HepG2 (cell line): Measurements from ENCODE around the gene B4GALT5. TPM values are rescaled to one million over a fixed set of nuclear protein-coding genes. Genes with fewer than 3 reads are reported as not detected.

Source experiments
- ATF2 ChIP-seq: sonication (generic); formaldehyde crosslinking; IDR thresholded peaks from 2 replicates; pipeline ENCODE4 v1.4.0; 2020; ENCODE audit warnings: missing genetic modification reagents
- DNMT1 ChIP-seq: sonication (generic); formaldehyde crosslinking; IDR thresholded peaks from 2 replicates; pipeline ENCODE4 v1.5.1; 2020; ENCODE audit warnings: mild to moderate bottlenecking, missing genetic modification reagents
- GPBP1L1 ChIP-seq: sonication (generic); formaldehyde crosslinking; IDR thresholded peaks from 2 replicates; pipeline ENCODE4 v1.5.0; 2020; ENCODE audit warnings: mild to moderate bottlenecking, missing genetic modification reagents
- HMG20A ChIP-seq: IDR thresholded peaks from 2 replicates; pipeline ENCODE4 v1.6.1; 2016; ENCODE audit warnings: borderline replicate concordance
- NFAT5 ChIP-seq: sonication (generic); formaldehyde crosslinking; IDR thresholded peaks from 2 replicates; pipeline ENCODE4 v1.4.0; 2020; ENCODE audit warnings: missing genetic modification reagents
- SOX6 ChIP-seq, 2 experiments: fragments of 450-650 bp in 1 of 2; sonication (generic) in 1 of 2; formaldehyde crosslinking in 1 of 2; IDR thresholded peaks; 2 replicates each; pipeline versions ENCODE4 v1.4.0 to v1.6.1; 2017 to 2020; ENCODE audit warnings: antibody characterized with exemption in 1 of 2, mild to moderate bottlenecking in 1 of 2, missing genetic modification reagents in 1 of 2
- ZGPAT ChIP-seq: IDR thresholded peaks from 2 replicates; pipeline ENCODE4 v1.6.1; 2016; ENCODE audit warnings: mild to moderate bottlenecking
- ZNF549 ChIP-seq: sonication (generic); formaldehyde crosslinking; IDR thresholded peaks from 2 replicates; pipeline ENCODE4 v1.5.0; 2020; ENCODE audit warnings: missing genetic modification reagents
- ZNF607 ChIP-seq: sonication (generic); formaldehyde crosslinking; IDR thresholded peaks from 2 replicates; pipeline ENCODE4 v1.5.1; 2020; ENCODE audit warnings: missing genetic modification reagents, mild to moderate bottlenecking, borderline replicate concordance
- polyA plus RNA-seq, 8 experiments: library from polyadenylated mRNA; depleted of rRNA in 3 of 8; stranded (reverse) in 7 of 8; unstranded in 1 of 8; fragments of >200 nt; fragmentation: Illumina TruSeq in 4 of 8; extraction: Trizol in 4 of 8; gene quantifications; 2 replicates each; pipeline versions ENCODE4 v1.2.1 to v1.2.3, GENCODE V29; 2011 to 2016; ENCODE audit warnings: low read depth in 4 of 8, missing spikeins in 1 of 8, mixed read lengths in 1 of 8; ENCODE audit not compliant: insufficient read depth in 1 of 8
- total RNA-seq, 5 experiments: library from RNA; depleted of rRNA; stranded (reverse); fragments of >200 nt; fragmentation: Illumina TruSeq; extraction: Trizol; gene quantifications; 2 replicates each; pipeline ENCODE4 v1.2.3, GENCODE V29; 2016; ENCODE audit warnings: low read depth in 1 of 5
- TF ChIP-seq, protein P1 (sequence below): sonication (generic); formaldehyde crosslinking; IDR thresholded peaks from 2 replicates; pipeline ENCODE4 v1.8.0; 2022; ENCODE audit warnings: missing genetic modification reagents, mild to moderate bottlenecking, borderline replicate concordance
- TF ChIP-seq, protein P2 (sequence below): sonication (generic); formaldehyde crosslinking; IDR thresholded peaks from 2 replicates; pipeline ENCODE4 v1.5.0; 2020; ENCODE audit warnings: mild to moderate bottlenecking, missing genetic modification reagents

B4GALT5 gene
- total and polyA plus RNA-seq, 2 of the 13 experiments (the other 11 are each of a cell fraction or from before 2014, with no cell fraction given): 27.3 to 30.9 TPM

DNA sequence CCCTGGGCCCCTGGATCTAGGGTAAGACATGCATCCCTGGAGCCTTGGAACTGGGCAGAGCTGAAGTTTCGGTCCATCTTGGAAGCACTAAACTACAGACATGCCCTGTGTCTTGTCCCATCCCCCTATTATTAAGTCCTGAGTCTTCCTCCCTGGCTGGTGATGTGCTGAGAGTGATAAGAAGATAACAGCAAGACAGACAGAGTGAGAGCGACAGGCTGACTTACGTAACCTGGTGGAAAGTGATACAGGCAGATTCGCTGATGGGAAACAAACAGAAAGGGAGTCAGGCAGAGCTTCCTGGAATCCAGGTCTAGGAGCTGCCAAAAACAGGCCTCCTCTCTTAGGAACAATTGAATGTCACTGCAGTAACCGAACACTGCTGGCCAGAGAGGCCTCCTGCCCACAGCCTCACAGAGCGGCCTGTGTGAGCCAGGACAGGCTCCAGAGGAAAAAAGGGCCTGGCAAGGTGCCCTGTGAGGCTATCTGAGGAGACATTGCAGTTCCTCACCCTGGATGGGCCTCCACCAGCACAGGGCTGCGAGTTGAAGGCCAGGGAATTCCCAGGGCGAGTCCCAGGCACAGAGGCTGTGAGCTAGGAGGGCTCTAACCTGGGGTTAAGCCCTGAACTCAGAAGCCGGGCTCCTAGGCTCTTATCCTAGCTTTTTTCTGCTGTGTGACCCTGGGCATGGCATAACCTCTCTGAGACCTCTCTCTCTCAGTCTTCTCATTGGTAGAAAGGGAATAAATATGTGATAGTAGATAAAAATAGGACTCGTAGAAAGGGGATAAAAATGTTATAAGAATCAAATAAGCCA, 34.2 kb upstream of the B4GALT5 start (continued):
- TF ChIP-seq, protein P1, sequence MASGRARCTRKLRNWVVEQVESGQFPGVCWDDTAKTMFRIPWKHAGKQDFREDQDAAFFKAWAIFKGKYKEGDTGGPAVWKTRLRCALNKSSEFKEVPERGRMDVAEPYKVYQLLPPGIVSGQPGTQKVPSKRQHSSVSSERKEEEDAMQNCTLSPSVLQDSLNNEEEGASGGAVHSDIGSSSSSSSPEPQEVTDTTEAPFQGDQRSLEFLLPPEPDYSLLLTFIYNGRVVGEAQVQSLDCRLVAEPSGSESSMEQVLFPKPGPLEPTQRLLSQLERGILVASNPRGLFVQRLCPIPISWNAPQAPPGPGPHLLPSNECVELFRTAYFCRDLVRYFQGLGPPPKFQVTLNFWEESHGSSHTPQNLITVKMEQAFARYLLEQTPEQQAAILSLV: no peak
- 0 out of 2 replicates have a peak, but pooled peaks have one; percentile 44 for TF ChIP-seq ATF2 (CRISPR knock-in tag)
- TF ChIP-seq NFAT5 (CRISPR knock-in tag): no peak
- TF ChIP-seq ZNF549 (CRISPR knock-in tag): no peak
- TF ChIP-seq, protein P2, sequence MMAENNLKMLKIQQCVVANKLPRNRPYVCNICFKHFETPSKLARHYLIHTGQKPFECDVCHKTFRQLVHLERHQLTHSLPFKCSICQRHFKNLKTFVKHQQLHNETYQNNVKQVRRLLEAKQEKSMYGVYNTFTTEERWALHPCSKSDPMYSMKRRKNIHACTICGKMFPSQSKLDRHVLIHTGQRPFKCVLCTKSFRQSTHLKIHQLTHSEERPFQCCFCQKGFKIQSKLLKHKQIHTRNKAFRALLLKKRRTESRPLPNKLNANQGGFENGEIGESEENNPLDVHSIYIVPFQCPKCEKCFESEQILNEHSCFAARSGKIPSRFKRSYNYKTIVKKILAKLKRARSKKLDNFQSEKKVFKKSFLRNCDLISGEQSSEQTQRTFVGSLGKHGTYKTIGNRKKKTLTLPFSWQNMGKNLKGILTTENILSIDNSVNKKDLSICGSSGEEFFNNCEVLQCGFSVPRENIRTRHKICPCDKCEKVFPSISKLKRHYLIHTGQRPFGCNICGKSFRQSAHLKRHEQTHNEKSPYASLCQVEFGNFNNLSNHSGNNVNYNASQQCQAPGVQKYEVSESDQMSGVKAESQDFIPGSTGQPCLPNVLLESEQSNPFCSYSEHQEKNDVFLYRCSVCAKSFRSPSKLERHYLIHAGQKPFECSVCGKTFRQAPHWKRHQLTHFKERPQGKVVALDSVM: peak; percentile 87
- no peak for TF ChIP-seq ZNF607 (CRISPR knock-in tag)
- 0 out of 2 replicates have a peak, but pooled peaks have one; percentile 23 for TF ChIP-seq ZGPAT
- TF ChIP-seq SOX6 (IDR thresholded peaks at IDR 0.05): no peak
- peak; percentile 61 for TF ChIP-seq SOX6 (CRISPR knock-in tag; IDR thresholded peaks at IDR 0.05)
- TF ChIP-seq GPBP1L1 (CRISPR knock-in tag): no peak
- 0 out of 2 replicates have a peak, but pooled peaks have one; percentile 29 for TF ChIP-seq DNMT1 (CRISPR knock-in tag)
- peak; percentile 55 for TF ChIP-seq HMG20A (CRISPR knock-in tag)
